HG02763 (cell line): ENCODE data around the gene SULT1C4.
"Not testable (repeated sequence)": the region's sequence is repeated elsewhere in the genome, so short reads cannot be mapped to it uniquely, and the experiment has no call there.

Experiments
- ATAC-seq: cut with Tn5 transposase; IDR thresholded peaks from one replicate; pipeline ENCODE4 v1.9.1; 2021; ENCODE audit warnings: mild to moderate bottlenecking, moderate library complexity; ENCODE audit not compliant: unreplicated experiment

Gene SULT1C4

GRCh38 chr2:108377815-108378630, at the start of gene SULT1C4:
SULT1C4 (plus strand) TSS chr2:108377954; CDS start chr2:108378338, 384 bp downstream.
- no peak for ATAC-seq

- no peak for ATAC-seq
These were observed 48.0 kb upstream of the SULT1C4 start for GRCh38 chr2:108329771-108330170.

GRCh38 chr2:108330979-108331378, 46.8 kb upstream of the SULT1C4 start:
- no peak for ATAC-seq

- ATAC-seq: no peak
These were observed 31.8 kb upstream of the SULT1C4 start for GRCh38 chr2:108345951-108346350.

GRCh38 chr2:108346827-108347226, 30.9 kb upstream of the SULT1C4 start:
- no peak for ATAC-seq

- no peak for ATAC-seq
These were observed 30.0 kb upstream of the SULT1C4 start for GRCh38 chr2:108347786-108348185.

GRCh38 chr2:108348816-108349570, 28.8 kb upstream of the SULT1C4 start:
- ATAC-seq: no peak

- no peak for ATAC-seq
These were observed 28.2 kb upstream of the SULT1C4 start for GRCh38 chr2:108349571-108349928.

- ATAC-seq: no peak
These were observed 25.9 kb upstream of the SULT1C4 start for GRCh38 chr2:108351889-108352288.

- ATAC-seq: no peak
These were observed 23.6 kb upstream of the SULT1C4 start for GRCh38 chr2:108354136-108354535.

- no peak for ATAC-seq
These were observed 21.6 kb upstream of the SULT1C4 start for GRCh38 chr2:108355906-108356734.

GRCh38 chr2:108359336-108359735, 18.4 kb upstream of the SULT1C4 start:
- not testable (repeated sequence) for ATAC-seq

GRCh38 chr2:108360776-108361468, 16.8 kb upstream of the SULT1C4 start:
- ATAC-seq: no peak

- no peak for ATAC-seq
These were observed 14.5 kb upstream of the SULT1C4 start for GRCh38 chr2:108363024-108363907.

- ATAC-seq: no peak
These were observed 13.9 kb upstream of the SULT1C4 start for GRCh38 chr2:108363908-108364225.

GRCh38 chr2:108364676-108365297, 13.0 kb upstream of the SULT1C4 start:
- no peak for ATAC-seq

GRCh38 chr2:108365656-108366055, 12.1 kb upstream of the SULT1C4 start:
- no peak for ATAC-seq

- ATAC-seq: no peak
These were observed 10.7 kb upstream of the SULT1C4 start for GRCh38 chr2:108367014-108367413.

GRCh38 chr2:108367561-108368175, 10.1 kb upstream of the SULT1C4 start:
- no peak for ATAC-seq
